Sciatic nerve (tissue), 2 donors: ENCODE results near the gene TPX2. TPM values are rescaled to one million over a fixed set of nuclear protein-coding genes. Genes with fewer than 3 reads are reported as not detected.
A peak's percentile ranks its signal among the peaks of the same experiment; 100 is the strongest.
"Not testable (repeated sequence)": the region's sequence is repeated elsewhere in the genome, so short reads cannot be mapped to it uniquely, and the experiment has no call there.

Experiments
- ATAC-seq: fragments of 200-7000 bp; cut with Tn5 transposase; one replicate; pipeline ENCODE4 v1.9.1; 2020; ENCODE audit warnings: mild to moderate bottlenecking, moderate library complexity
- DNase-seq: peaks from one replicate; pipeline ENCODE4 v3.0.0-alpha.2; 2020; ENCODE audit warnings: low spot score
- intact Hi-C: fragments of 100-400 bp; cut with DNase I; formaldehyde crosslinking; loops from one replicate; pipeline ENCODE4 v1.14.2; 2022
- total RNA-seq: library from RNA; stranded (reverse); fragmentation: NEBNext Ultra II Directional; extraction: Animal tissue kit (Norgen Biotek cat#: 25700); gene quantifications from one replicate; pipeline ENCODE4 v1.2.1, GENCODE V29; 2021
- donor health status: DM: no; HTN: no; CAD: no.
- donor health status: DM: no; HTN: no; CAD: no.

TPX2 gene
- total RNA-seq, 1 donor from 2014 or later: 0.71 TPM

- intact Hi-C loops: no loop called here
- ATAC-seq (peak; percentile 44), DNase-seq (no peak)
Observed at GRCh38 chr20:31823360-31824124, 84.5 kb downstream of the TPX2 start.

GRCh38 chr20:31824125-31824485 lies 85.0 kb downstream of the TPX2 start:
- intact Hi-C loops: no loop called here
- DNase-seq (no peak), ATAC-seq (no peak)

- intact Hi-C loops: no loop called here
- ATAC-seq (no peak), DNase-seq (peak; percentile 33)
Observed at GRCh38 chr20:31824554-31825313, 85.6 kb downstream of the TPX2 start.

GRCh38 chr20:31826074-31826473 lies 87.0 kb downstream of the TPX2 start:
- intact Hi-C loops: no loop called here
- ATAC-seq: no peak
- no peak for DNase-seq

GRCh38 chr20:31827059-31827458 lies 88.0 kb downstream of the TPX2 start:
- no peak for ATAC-seq
- intact Hi-C loops: no loop called here

GRCh38 chr20:31828016-31828415 lies 88.9 kb downstream of the TPX2 start:
- intact Hi-C loops, DNase-seq, ATAC-seq: not testable (repeated sequence)

More at GRCh38 chr20:31827059-31827458, 88.0 kb downstream of the TPX2 start:
- DNase-seq: no peak

GRCh38 chr20:31829731-31830130 lies 90.6 kb downstream of the TPX2 start:
- ATAC-seq (no peak), DNase-seq (no peak)
- intact Hi-C loops: no loop called here

- intact Hi-C loops: no loop called here
Observed at GRCh38 chr20:31830406-31830981, 91.4 kb downstream of the TPX2 start.

GRCh38 chr20:31831211-31831610 lies 92.1 kb downstream of the TPX2 start:
- intact Hi-C loops: no loop called here
- DNase-seq (no peak), ATAC-seq (no peak)

More at GRCh38 chr20:31830406-31830981, 91.4 kb downstream of the TPX2 start:
- no peak for DNase-seq
- no peak for ATAC-seq

- ATAC-seq: no peak
- intact Hi-C loops: no loop called here
- no peak for DNase-seq
Observed at GRCh38 chr20:31831771-31832306, 92.7 kb downstream of the TPX2 start.

- peak; percentile 84 for DNase-seq
- intact Hi-C loops: no loop called here
- ATAC-seq: peak; percentile 47
Observed at GRCh38 chr20:31833130-31833930, 94.2 kb downstream of the TPX2 start.

GRCh38 chr20:31833931-31834521 lies 94.9 kb downstream of the TPX2 start:
- intact Hi-C loops: no loop called here
- no peak for DNase-seq
- ATAC-seq: peak; percentile 48

GRCh38 chr20:31835554-31835953 lies 96.5 kb downstream of the TPX2 start:
- intact Hi-C loops: no loop called here
- ATAC-seq: no peak

GRCh38 chr20:31835977-31836852 lies 97.1 kb downstream of the TPX2 start:
- intact Hi-C loops: no loop called here
- peak; percentile 89 for ATAC-seq
- peak; percentile 90 for DNase-seq

More at GRCh38 chr20:31835554-31835953, 96.5 kb downstream of the TPX2 start:
- DNase-seq: no peak

- intact Hi-C loops: no loop called here
- no peak for DNase-seq
- ATAC-seq: no peak
Observed at GRCh38 chr20:31836853-31837608, 97.9 kb downstream of the TPX2 start.

GRCh38 chr20:31837896-31838397 lies 98.9 kb downstream of the TPX2 start:
- ATAC-seq (no peak), DNase-seq (no peak)
- intact Hi-C loops: no loop called here
